ENCODE data around the gene OBP2B. TPM values are rescaled to one million over a fixed set of nuclear protein-coding genes. Genes with fewer than 3 reads are reported as not detected.

The OBP2B gene
- total and polyA plus RNA-seq, 10 of the 15 experiments (the other 5 are each of a cell fraction or from before 2014, with no cell fraction given): not detected

DNA sequence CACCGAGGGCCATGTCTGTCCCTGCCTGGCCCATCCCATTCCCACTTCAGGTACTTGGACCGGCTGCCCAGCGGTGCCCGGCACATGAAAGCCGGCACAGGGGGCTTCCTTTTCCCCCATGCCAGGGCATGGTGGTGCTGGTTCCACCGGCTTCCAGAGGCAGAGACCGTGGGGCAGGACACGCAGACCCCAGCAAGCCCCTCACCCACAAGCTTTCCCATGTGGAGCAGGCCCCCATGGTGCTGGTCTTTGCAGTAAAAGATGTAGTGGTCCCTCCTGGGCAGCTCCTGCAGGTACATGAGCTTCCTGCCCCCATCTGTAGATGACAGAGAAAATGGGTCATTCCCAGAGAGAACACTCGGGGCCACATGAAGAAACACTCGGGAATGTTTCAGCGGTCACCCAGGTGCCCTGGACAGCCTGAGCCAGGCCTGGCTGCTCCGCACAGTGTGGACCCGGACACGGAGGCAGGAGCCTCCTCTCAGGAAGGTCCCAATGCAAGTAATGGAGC lies 2.0 kb downstream of the OBP2B start (continued):
- TF ChIP-seq, protein P1, sequence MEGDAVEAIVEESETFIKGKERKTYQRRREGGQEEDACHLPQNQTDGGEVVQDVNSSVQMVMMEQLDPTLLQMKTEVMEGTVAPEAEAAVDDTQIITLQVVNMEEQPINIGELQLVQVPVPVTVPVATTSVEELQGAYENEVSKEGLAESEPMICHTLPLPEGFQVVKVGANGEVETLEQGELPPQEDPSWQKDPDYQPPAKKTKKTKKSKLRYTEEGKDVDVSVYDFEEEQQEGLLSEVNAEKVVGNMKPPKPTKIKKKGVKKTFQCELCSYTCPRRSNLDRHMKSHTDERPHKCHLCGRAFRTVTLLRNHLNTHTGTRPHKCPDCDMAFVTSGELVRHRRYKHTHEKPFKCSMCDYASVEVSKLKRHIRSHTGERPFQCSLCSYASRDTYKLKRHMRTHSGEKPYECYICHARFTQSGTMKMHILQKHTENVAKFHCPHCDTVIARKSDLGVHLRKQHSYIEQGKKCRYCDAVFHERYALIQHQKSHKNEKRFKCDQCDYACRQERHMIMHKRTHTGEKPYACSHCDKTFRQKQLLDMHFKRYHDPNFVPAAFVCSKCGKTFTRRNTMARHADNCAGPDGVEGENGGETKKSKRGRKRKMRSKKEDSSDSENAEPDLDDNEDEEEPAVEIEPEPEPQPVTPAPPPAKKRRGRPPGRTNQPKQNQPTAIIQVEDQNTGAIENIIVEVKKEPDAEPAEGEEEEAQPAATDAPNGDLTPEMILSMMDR (IDR thresholded peaks at IDR 0.05 in 2 of 3, conservative IDR thresholded peaks at IDR 0.05 in 1 of 3; ENCODE audit: control insufficient read depth in 2 of 3, extremely low read depth in 1 of 3, insufficient read depth in 1 of 3, low read depth in 3 of 3, low read length in 3 of 3): no peak
- TF ChIP-seq POU2F2 (IDR thresholded peaks at IDR 0.05; ENCODE audit: borderline replicate concordance, low read depth, low read length): no peak

DNA sequence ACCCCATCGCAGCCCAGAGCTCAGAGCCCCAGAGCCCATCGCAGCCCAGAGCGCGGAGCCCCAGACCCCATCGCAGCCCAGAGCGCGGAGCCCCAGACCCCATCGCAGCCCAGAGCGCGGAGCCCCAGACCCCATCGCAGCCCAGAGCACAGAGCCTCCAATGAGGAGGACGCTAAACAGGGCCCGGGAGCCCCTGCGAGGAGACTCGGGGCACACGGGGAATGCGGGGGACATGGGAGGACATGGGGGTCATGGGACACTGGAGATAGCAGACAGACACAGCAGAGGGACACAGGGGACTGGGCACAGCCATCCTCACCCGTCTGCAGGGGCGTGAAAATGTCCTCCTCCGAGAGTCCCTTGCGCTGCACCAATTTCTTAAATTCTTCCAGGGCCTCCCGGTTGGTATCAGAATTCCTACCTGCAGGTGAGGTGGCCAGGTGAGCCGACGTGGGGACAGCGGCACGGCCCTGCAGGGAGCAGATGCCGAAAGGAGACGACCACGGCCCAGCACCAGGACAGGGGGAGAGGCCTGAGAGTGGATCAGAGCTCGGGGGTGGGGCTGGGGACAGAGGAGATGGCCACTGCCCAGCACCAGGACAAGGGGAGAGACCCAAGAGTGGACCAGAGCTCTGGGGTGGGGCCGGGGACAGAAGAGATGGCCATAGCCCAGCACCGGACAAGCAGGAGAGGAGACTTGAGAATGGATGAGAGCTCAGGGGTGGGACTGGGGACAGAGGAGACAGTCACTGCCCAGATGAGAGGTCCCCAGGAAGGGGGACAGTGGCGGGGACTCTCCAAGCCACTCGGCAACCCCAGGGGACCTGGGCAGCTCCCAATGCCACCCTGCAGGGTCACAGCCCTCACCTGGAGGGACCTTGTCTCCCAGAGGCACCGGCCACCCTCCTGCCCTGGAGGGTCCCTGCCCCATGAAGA lies 2.8 kb downstream of the OBP2B start:
- no peak for ATAC-seq
- BruUV-seq (replicated peaks): no TSS peak
- CTCF ChIA-PET: interaction anchor here (0.6 to 0.7 kb wide), 2 partner anchors 18 to 23 kb away, joined by 3 read pairs; no protein-coding TSS in a partner anchor
- H4K20me1 ChIP-seq (ENCODE audit: control insufficient read depth, insufficient read depth): no peaks in the 10 kb centered on the region
- no peak overlapping the region for H2AFZ ChIP-seq (ENCODE audit: control insufficient read depth, low read depth, low read length)
- H3K9me3 ChIP-seq (replicated peaks; ENCODE audit: control insufficient read depth, insufficient read depth, low read length): no peaks in the 10 kb centered on the region
- no peak for FAIRE-seq
- in situ Hi-C loops (cut with MboI) (no loop called here), intact Hi-C loops (cut with micrococcal nuclease; ENCODE audit: unreplicated experiment) (no loop called here)
- no peak overlapping the region for H3K4me3 ChIP-seq
- DNase-seq (ENCODE audit: low read depth, low spot score): no peak
- no peaks in the 10 kb centered on the region for H3K36me3 ChIP-seq (ENCODE audit: control insufficient read depth in 2 of 2, insufficient read depth in 2 of 2, low read length in 1 of 2)
- 0 out of 4 replicates have a peak, but pooled peaks cover 0 to 3% of the 10 kb centered on the region in 2 experiments for H3K27me3 ChIP-seq (replicated peaks in 1 of 2; ENCODE audit: control insufficient read depth in 2 of 2, insufficient read depth in 2 of 2, low read length in 1 of 2)
- WGBS (ENCODE audit: insufficient coverage, insufficient replicate concordance, low lambda C conversion rate, missing lambda C conversion rate): 33% methylated on average over 34 of the region's 35 CpGs
- SMC1A ChIA-PET (ENCODE audit: uncharacterized antibody, unreplicated experiment): no interaction called here
- no peak overlapping the region for H3K9ac ChIP-seq (ENCODE audit: control insufficient read depth, insufficient read depth, low read length)
- RAD21 ChIA-PET (ENCODE audit: unreplicated experiment): no interaction called here
- H3K4me1 ChIP-seq (ENCODE audit: control insufficient read depth, insufficient read depth, low read length): no peaks in the 10 kb centered on the region
- no peaks in the 10 kb centered on the region for H3K79me2 ChIP-seq (ENCODE audit: control insufficient read depth, insufficient read depth, low read length)
- H3K27ac ChIP-seq (ENCODE audit: control insufficient read depth, insufficient read depth): no peak overlapping the region
- no peak overlapping the region for H3K4me2 ChIP-seq (ENCODE audit: control insufficient read depth, insufficient read depth)
- POLR2A ChIA-PET: interaction anchor here (0.5 kb wide), 1 partner anchor 11 kb away, joined by 5 read pairs; no protein-coding TSS in a partner anchor
- TF ChIP-seq RUNX3 (IDR thresholded peaks at IDR 0.05; ENCODE audit: low read length) (no peak), PAX5 (IDR thresholded peaks at IDR 0.05; ENCODE audit: borderline replicate concordance, low read depth, low read length) (no peak), GATAD2B (conservative IDR thresholded peaks at IDR 0.05; ENCODE audit: low read depth) (no peak), TARDBP (IDR thresholded peaks at IDR 0.05; ENCODE audit: borderline replicate concordance) (no peak), SP1 (IDR thresholded peaks at IDR 0.05; ENCODE audit: low read depth, low read length) (no peak), MYB (IDR thresholded peaks at IDR 0.05; ENCODE audit: borderline replicate concordance, low read depth, low read length) (no peak), MEF2A (IDR thresholded peaks at IDR 0.05; ENCODE audit: insufficient read depth, low read depth, low read length) (no peak)
- TF ChIP-seq, protein P2, sequence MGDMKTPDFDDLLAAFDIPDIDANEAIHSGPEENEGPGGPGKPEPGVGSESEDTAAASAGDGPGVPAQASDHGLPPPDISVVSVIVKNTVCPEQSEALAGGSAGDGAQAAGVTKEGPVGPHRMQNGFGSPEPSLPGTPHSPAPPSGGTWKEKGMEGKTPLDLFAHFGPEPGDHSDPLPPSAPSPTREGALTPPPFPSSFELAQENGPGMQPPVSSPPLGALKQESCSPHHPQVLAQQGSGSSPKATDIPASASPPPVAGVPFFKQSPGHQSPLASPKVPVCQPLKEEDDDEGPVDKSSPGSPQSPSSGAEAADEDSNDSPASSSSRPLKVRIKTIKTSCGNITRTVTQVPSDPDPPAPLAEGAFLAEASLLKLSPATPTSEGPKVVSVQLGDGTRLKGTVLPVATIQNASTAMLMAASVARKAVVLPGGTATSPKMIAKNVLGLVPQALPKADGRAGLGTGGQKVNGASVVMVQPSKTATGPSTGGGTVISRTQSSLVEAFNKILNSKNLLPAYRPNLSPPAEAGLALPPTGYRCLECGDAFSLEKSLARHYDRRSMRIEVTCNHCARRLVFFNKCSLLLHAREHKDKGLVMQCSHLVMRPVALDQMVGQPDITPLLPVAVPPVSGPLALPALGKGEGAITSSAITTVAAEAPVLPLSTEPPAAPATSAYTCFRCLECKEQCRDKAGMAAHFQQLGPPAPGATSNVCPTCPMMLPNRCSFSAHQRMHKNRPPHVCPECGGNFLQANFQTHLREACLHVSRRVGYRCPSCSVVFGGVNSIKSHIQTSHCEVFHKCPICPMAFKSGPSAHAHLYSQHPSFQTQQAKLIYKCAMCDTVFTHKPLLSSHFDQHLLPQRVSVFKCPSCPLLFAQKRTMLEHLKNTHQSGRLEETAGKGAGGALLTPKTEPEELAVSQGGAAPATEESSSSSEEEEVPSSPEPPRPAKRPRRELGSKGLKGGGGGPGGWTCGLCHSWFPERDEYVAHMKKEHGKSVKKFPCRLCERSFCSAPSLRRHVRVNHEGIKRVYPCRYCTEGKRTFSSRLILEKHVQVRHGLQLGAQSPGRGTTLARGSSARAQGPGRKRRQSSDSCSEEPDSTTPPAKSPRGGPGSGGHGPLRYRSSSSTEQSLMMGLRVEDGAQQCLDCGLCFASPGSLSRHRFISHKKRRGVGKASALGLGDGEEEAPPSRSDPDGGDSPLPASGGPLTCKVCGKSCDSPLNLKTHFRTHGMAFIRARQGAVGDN (IDR thresholded peaks at IDR 0.05): no peak
- TF ChIP-seq, protein P3, sequence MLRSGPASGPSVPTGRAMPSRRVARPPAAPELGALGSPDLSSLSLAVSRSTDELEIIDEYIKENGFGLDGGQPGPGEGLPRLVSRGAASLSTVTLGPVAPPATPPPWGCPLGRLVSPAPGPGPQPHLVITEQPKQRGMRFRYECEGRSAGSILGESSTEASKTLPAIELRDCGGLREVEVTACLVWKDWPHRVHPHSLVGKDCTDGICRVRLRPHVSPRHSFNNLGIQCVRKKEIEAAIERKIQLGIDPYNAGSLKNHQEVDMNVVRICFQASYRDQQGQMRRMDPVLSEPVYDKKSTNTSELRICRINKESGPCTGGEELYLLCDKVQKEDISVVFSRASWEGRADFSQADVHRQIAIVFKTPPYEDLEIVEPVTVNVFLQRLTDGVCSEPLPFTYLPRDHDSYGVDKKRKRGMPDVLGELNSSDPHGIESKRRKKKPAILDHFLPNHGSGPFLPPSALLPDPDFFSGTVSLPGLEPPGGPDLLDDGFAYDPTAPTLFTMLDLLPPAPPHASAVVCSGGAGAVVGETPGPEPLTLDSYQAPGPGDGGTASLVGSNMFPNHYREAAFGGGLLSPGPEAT (IDR thresholded peaks at IDR 0.05; ENCODE audit: low read depth): no peak
- TF ChIP-seq, protein P4, sequence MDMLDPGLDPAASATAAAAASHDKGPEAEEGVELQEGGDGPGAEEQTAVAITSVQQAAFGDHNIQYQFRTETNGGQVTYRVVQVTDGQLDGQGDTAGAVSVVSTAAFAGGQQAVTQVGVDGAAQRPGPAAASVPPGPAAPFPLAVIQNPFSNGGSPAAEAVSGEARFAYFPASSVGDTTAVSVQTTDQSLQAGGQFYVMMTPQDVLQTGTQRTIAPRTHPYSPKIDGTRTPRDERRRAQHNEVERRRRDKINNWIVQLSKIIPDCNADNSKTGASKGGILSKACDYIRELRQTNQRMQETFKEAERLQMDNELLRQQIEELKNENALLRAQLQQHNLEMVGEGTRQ (IDR thresholded peaks at IDR 0.05; ENCODE audit: borderline replicate concordance, low read depth, low read length): no peak

Measured in GM12878 (cell line).